Colonic mucosa (tissue), 4 donors: ENCODE measurements around the gene CBX7. TPM values are rescaled to one million over a fixed set of nuclear protein-coding genes. Genes with fewer than 3 reads are reported as not detected.

Experiments
- DNase-seq: peaks from one replicate; pipeline ENCODE4 v3.0.0-alpha.2; 2020
- H3K27ac ChIP-seq: fragments of 200-600 bp; one replicate; pipeline ENCODE4 v1.8.0; 2021
- H3K27me3 ChIP-seq: fragments of 200-600 bp; one replicate; pipeline ENCODE4 v1.8.0; 2021
- H3K36me3 ChIP-seq: fragments of 200-600 bp; one replicate; pipeline ENCODE4 v1.8.0; 2021
- H3K4me1 ChIP-seq: fragments of 200-600 bp; one replicate; pipeline ENCODE4 v1.8.0; 2021; ENCODE audit warnings: mild to moderate bottlenecking
- H3K4me3 ChIP-seq: fragments of 200-600 bp; one replicate; pipeline ENCODE4 v1.8.0; 2021
- H3K9ac ChIP-seq, 2 donors: one replicate each; pipeline ENCODE4 v1.7.0; 2013; ENCODE audit warnings: control low read depth in 2 of 2, low read depth in 2 of 2, low read length in 2 of 2
- H3K9me3 ChIP-seq: fragments of 200-600 bp; one replicate; pipeline ENCODE4 v1.8.0; 2021
- intact Hi-C: fragments of 100-400 bp; cut with DNase I; formaldehyde crosslinking; loops from one replicate; pipeline ENCODE4 v1.14.1; 2022
- total RNA-seq, 2 donors: library from RNA; stranded (reverse); fragmentation: NEBNext Ultra II Directional in 1 of 2; extraction: Animal tissue kit (Norgen Biotek cat#: 25700) in 1 of 2; gene quantifications; one replicate each; pipeline ENCODE4 v1.2.1, GENCODE V29; 2021
- TF ChIP-seq, protein P1 (sequence below): fragments of 200-600 bp; IDR thresholded peaks from one replicate; pipeline ENCODE4 v1.8.0; 2022; ENCODE audit warnings: antibody characterized with exemption, mild to moderate bottlenecking
- donor health status: healthy.
- donor health status: DM: no; HTN: no; CAD: no.
- donor health status: DM: no; HTN: no; CAD: no.

Gene CBX7
- total RNA-seq, 2 donors from 2014 or later = 15.0 to 21.1 TPM

- H3K4me1 ChIP-seq = peaks cover 3% of the 10 kb centered on the region
- intact Hi-C loops = no loop called here
- no peak for DNase-seq
- TF ChIP-seq, protein P1, sequence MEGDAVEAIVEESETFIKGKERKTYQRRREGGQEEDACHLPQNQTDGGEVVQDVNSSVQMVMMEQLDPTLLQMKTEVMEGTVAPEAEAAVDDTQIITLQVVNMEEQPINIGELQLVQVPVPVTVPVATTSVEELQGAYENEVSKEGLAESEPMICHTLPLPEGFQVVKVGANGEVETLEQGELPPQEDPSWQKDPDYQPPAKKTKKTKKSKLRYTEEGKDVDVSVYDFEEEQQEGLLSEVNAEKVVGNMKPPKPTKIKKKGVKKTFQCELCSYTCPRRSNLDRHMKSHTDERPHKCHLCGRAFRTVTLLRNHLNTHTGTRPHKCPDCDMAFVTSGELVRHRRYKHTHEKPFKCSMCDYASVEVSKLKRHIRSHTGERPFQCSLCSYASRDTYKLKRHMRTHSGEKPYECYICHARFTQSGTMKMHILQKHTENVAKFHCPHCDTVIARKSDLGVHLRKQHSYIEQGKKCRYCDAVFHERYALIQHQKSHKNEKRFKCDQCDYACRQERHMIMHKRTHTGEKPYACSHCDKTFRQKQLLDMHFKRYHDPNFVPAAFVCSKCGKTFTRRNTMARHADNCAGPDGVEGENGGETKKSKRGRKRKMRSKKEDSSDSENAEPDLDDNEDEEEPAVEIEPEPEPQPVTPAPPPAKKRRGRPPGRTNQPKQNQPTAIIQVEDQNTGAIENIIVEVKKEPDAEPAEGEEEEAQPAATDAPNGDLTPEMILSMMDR = no peak
- H3K27ac ChIP-seq = no peak overlapping the region
- H3K4me3 ChIP-seq = no peak overlapping the region
- no peaks in the 10 kb centered on the region for H3K36me3 ChIP-seq
- no peak overlapping the region for H3K9ac ChIP-seq
- no peaks in the 10 kb centered on the region for H3K27me3 ChIP-seq
- H3K9me3 ChIP-seq = no peaks in the 10 kb centered on the region
Observed at GRCh38 chr22:39130152-39130704, 22.3 kb downstream of the CBX7 start.

DNA sequence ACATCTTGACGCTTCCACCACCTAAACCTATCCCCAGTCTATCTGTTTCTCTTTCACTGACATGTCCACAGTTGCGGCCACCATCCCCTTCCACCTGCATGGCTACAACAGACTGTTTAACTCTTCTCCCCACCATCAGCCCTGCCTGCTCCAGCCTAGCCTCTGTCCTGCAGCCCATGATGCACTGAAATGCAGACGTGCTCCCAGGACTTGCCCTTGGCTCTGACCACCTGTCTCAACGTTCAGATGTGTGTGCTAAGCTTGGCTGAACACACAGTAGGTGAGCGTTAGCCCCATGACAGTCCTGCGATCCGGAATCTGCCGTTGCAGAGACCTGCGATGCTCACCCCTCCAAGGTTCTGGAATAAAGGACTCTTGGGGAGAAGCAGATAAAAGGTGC is 22.7 kb downstream of the CBX7 start:
- TF ChIP-seq, protein P1 = no peak
- Histone ChIP-seq H3K9me3 (no peaks in the 10 kb centered on the region), H3K4me3 (no peak overlapping the region), H3K27ac (no peak overlapping the region), H3K4me1 (peaks cover 3% of the 10 kb centered on the region), H3K36me3 (no peaks in the 10 kb centered on the region), H3K9ac (no peak overlapping the region), H3K27me3 (no peaks in the 10 kb centered on the region)
- DNase-seq = no peak
- intact Hi-C loops = no loop called here

DNA sequence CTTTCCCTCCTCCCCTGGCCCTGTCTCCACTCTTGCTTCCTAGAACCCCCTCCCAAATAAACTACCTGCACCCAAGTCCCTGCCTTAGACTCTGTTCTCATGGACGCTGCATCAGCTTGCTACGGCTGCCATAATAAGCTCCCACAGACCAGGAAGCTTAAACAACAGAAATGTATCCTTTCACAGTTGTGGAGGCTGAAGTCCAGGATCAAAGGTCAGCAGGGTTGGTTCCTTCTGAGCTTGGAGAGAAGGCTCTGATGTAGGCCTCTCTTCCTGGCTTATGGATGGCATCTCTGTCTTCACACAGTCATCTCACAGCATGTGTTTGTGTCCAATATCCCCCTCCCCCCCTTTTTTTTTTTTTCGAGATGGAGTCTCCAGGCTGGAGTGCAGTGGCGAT is 23.4 kb downstream of the CBX7 start:
- no peaks in the 10 kb centered on the region for H3K36me3 ChIP-seq
- intact Hi-C loops = no loop called here
- H3K27me3 ChIP-seq = no peaks in the 10 kb centered on the region
- peaks cover 3% of the 10 kb centered on the region for H3K4me1 ChIP-seq
- H3K27ac ChIP-seq = no peak overlapping the region
- TF ChIP-seq, protein P1 = no peak
- no peak overlapping the region for H3K4me3 ChIP-seq
- DNase-seq = peak; percentile 78
- H3K9ac ChIP-seq = no peak overlapping the region
- H3K9me3 ChIP-seq = no peaks in the 10 kb centered on the region

GRCh38 chr22:39128508-39128907 is 24.0 kb downstream of the CBX7 start:
- no peak for DNase-seq
- intact Hi-C loops = no loop called here
- Histone ChIP-seq H3K4me3 (no peak overlapping the region), H3K27me3 (no peaks in the 10 kb centered on the region), H3K9me3 (no peaks in the 10 kb centered on the region), H3K27ac (no peak overlapping the region), H3K9ac (no peak overlapping the region), H3K36me3 (no peaks in the 10 kb centered on the region), H3K4me1 (peaks cover 3% of the 10 kb centered on the region)
- TF ChIP-seq, protein P1 = no peak

DNA sequence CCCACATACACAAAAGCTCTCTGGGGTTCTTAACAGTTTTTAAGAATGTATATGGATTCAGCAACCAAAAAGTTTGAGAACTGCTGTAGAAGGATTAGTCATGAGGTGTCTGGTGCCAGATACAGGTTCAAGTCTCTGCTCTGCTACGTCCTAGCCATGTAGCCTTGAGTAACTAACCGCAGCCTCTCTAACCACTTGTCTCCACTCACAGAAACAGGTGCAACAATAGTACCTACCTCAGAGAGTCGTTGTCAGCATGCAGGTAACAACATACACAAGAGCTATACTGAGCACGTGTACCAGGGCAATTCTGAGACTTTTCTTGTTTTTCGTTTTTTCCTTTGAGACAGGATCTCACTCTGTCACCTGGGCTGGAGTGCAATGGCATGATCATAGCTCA is 26.9 kb downstream of the CBX7 start:
- Histone ChIP-seq H3K9me3 (no peaks in the 10 kb centered on the region), H3K4me3 (no peak overlapping the region), H3K27me3 (no peaks in the 10 kb centered on the region), H3K4me1 (no peaks in the 10 kb centered on the region), H3K27ac (no peak overlapping the region), H3K36me3 (no peaks in the 10 kb centered on the region), H3K9ac (no peak overlapping the region)
- TF ChIP-seq, protein P1 = no peak
- no peak for DNase-seq
- intact Hi-C loops = no loop called here
